ENCODE measurements around the gene ATP6V0C. TPM values are rescaled to one million over a fixed set of nuclear protein-coding genes. Genes with fewer than 3 reads are reported as not detected.

ATP6V0C gene
- total RNA-seq, 1 donor from 2014 or later = 13.2 TPM

- DNase-seq (ENCODE audit: low spot score) = no peak
Measured at GRCh38 chr16:2490190-2491105, 23.3 kb upstream of the ATP6V0C start.

- DNase-seq (ENCODE audit: low spot score) = no peak
Measured at GRCh38 chr16:2492292-2492691, 21.5 kb upstream of the ATP6V0C start.

- DNase-seq (ENCODE audit: low spot score) = no peak
Measured at GRCh38 chr16:2493605-2494004, 20.1 kb upstream of the ATP6V0C start.

GRCh38 chr16:2494616-2495015 lies 19.1 kb upstream of the ATP6V0C start:
- no peak for DNase-seq (ENCODE audit: low spot score)

GRCh38 chr16:2495041-2495440 lies 18.7 kb upstream of the ATP6V0C start:
- DNase-seq (ENCODE audit: low spot score) = no peak

GRCh38 chr16:2496223-2497115 lies 17.3 kb upstream of the ATP6V0C start:
- DNase-seq (ENCODE audit: low spot score) = no peak

- no peak for DNase-seq (ENCODE audit: low spot score)
Measured at GRCh38 chr16:2497116-2497630, 16.6 kb upstream of the ATP6V0C start.

- no peak for DNase-seq (ENCODE audit: low spot score)
Measured at GRCh38 chr16:2497695-2498484, 15.9 kb upstream of the ATP6V0C start.

GRCh38 chr16:2498531-2499253 lies 15.1 kb upstream of the ATP6V0C start:
- no peak for DNase-seq (ENCODE audit: low spot score)

GRCh38 chr16:2499454-2499853 lies 14.3 kb upstream of the ATP6V0C start:
- no peak for DNase-seq (ENCODE audit: low spot score)

- no peak for DNase-seq (ENCODE audit: low spot score)
Measured at GRCh38 chr16:2499890-2500429, 13.8 kb upstream of the ATP6V0C start.

- no peak for DNase-seq (ENCODE audit: low spot score)
Measured at GRCh38 chr16:2500430-2500917, 13.3 kb upstream of the ATP6V0C start.

- DNase-seq (ENCODE audit: low spot score) = peak; percentile 93
Measured at GRCh38 chr16:2500918-2501750, 12.6 kb upstream of the ATP6V0C start.

- no peak for DNase-seq (ENCODE audit: low spot score)
Measured at GRCh38 chr16:2501946-2502895, 11.5 kb upstream of the ATP6V0C start.

- no peak for DNase-seq (ENCODE audit: low spot score)
Measured at GRCh38 chr16:2505695-2506094, 8.1 kb upstream of the ATP6V0C start.

- DNase-seq (ENCODE audit: low spot score) = no peak
Measured at GRCh38 chr16:2507052-2507659, 6.6 kb upstream of the ATP6V0C start.

GRCh38 chr16:2507665-2508064 lies 6.1 kb upstream of the ATP6V0C start:
- no peak for DNase-seq (ENCODE audit: low spot score)

Measured in umbilical cord (tissue), 2 donors.